Activated CD4-positive, CD25-positive, alpha-beta regulatory T cell (primary cell): Measurements from ENCODE around the gene YWHAG.
"Not testable (repeated sequence)": the region's sequence is repeated elsewhere in the genome, so short reads cannot be mapped to it uniquely, and the experiment has no call there.

Experiments used
- DNase-seq, 4 experiments: peaks; one replicate each; lab custom pipeline; 2025; lab: John Stamatoyannopoulos, UW

Gene YWHAG

GRCh38 chr7:76358481-76359110 lies at the start of gene YWHAG:
Gene YWHAG, minus strand, starts transcription at chr7:76358991. Its CDS starts 183 bp downstream, at chr7:76358808.
- DNase-seq, result peak; percentile 87 to 93 (median 90)

GRCh38 chr7:76408121-76408560 lies 49.4 kb upstream of the YWHAG start:
- DNase-seq, result no peak

GRCh38 chr7:76407718-76408117 lies 48.9 kb upstream of the YWHAG start:
- DNase-seq, result no peak

GRCh38 chr7:76405738-76406137 lies 46.9 kb upstream of the YWHAG start:
- no peak for DNase-seq

GRCh38 chr7:76403780-76404494 lies 45.1 kb upstream of the YWHAG start:
- DNase-seq, result no peak

- DNase-seq, result not testable (repeated sequence)
Observed at GRCh38 chr7:76403097-76403496, 44.3 kb upstream of the YWHAG start.

- no peak for DNase-seq
Observed at GRCh38 chr7:76400248-76400647, 41.5 kb upstream of the YWHAG start.

- peak; percentile 61 to 64 (median 62) for DNase-seq
Observed at GRCh38 chr7:76397409-76398183, 38.8 kb upstream of the YWHAG start.

- DNase-seq, result no peak
Observed at GRCh38 chr7:76396864-76397263, 38.1 kb upstream of the YWHAG start.

GRCh38 chr7:76395965-76396726 lies 37.4 kb upstream of the YWHAG start:
- no peak for DNase-seq

GRCh38 chr7:76395605-76395964 lies 36.8 kb upstream of the YWHAG start:
- DNase-seq, result not testable (repeated sequence)

- no peak for DNase-seq
Observed at GRCh38 chr7:76394957-76395356, 36.2 kb upstream of the YWHAG start.

GRCh38 chr7:76393116-76394031 lies 34.6 kb upstream of the YWHAG start:
- peak; percentile 77 to 86 (median 82) for DNase-seq

- DNase-seq, result no peak
Observed at GRCh38 chr7:76392531-76393115, 33.8 kb upstream of the YWHAG start.

- no peak for DNase-seq
Observed at GRCh38 chr7:76390092-76390491, 31.3 kb upstream of the YWHAG start.

- DNase-seq, result not testable (repeated sequence)
Observed at GRCh38 chr7:76387789-76388188, 29.0 kb upstream of the YWHAG start.

GRCh38 chr7:76386691-76387260 lies 28.0 kb upstream of the YWHAG start:
- no peak for DNase-seq

- no peak for DNase-seq
Observed at GRCh38 chr7:76383089-76383944, 24.5 kb upstream of the YWHAG start.

GRCh38 chr7:76381814-76382213 lies 23.0 kb upstream of the YWHAG start:
- DNase-seq, result no peak
